ENCODE data around the gene RFC3.

DNA sequence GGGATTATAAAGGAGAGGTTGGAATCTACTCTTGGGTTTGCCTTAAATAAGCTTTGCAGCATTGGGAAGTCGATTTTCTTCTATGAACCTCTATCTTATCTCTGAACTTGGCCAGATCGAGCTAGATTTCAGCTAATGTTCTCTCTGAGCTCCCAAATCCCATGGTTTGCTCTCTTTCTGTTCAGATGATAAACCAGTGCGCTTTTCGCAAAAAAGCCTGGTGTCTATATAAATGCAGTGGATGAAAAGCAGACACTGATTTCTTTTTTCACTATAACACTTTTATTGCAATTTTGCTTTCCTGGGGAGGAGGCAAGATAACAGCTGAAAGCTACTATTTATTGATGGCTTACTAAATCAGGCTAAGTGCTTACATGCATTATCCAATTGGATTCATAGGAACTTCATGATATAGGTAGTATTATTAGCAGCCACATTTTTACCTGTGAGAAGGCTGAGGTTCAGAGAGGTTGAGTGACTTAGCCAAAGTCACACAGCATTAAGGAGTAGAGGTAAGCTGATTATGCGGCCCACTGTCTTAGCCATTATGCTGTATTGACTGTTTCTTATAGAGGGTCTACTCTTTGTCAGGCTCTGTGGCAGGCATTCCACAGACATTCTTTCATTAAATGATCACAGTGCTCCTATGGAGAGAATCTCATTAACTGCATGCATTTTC is 58.9 kb downstream of the RFC3 start:
- TF ChIP-seq, protein P1, sequence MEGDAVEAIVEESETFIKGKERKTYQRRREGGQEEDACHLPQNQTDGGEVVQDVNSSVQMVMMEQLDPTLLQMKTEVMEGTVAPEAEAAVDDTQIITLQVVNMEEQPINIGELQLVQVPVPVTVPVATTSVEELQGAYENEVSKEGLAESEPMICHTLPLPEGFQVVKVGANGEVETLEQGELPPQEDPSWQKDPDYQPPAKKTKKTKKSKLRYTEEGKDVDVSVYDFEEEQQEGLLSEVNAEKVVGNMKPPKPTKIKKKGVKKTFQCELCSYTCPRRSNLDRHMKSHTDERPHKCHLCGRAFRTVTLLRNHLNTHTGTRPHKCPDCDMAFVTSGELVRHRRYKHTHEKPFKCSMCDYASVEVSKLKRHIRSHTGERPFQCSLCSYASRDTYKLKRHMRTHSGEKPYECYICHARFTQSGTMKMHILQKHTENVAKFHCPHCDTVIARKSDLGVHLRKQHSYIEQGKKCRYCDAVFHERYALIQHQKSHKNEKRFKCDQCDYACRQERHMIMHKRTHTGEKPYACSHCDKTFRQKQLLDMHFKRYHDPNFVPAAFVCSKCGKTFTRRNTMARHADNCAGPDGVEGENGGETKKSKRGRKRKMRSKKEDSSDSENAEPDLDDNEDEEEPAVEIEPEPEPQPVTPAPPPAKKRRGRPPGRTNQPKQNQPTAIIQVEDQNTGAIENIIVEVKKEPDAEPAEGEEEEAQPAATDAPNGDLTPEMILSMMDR (IDR thresholded peaks at IDR 0.05) = no peak
- TF ChIP-seq POLR2A (IDR thresholded peaks at IDR 0.05; ENCODE audit: low read depth) = no peak

All from esophagus muscularis mucosa (tissue), 3 donors.